Lung (tissue), 12 donors: Measurements from ENCODE around the gene KIAA0513. TPM values are rescaled to one million over a fixed set of nuclear protein-coding genes. Genes with fewer than 3 reads are reported as not detected.

ENCODE experiments used
- ATAC-seq: fragments of 200-7000 bp; cut with Tn5 transposase; one replicate; pipeline ENCODE4 v1.9.1; 2020; ENCODE audit warnings: moderate number of reproducible peaks; ENCODE audit not compliant: insufficient read depth, low FRiP score
- DNase-seq, 3 donors: peaks; one replicate each; pipeline ENCODE4 v3.0.0-alpha.2; 2013 to 2017
- H3K27ac ChIP-seq, 2 donors: one replicate each; pipeline ENCODE4 v1.5.1; 2013; ENCODE audit warnings: mild to moderate bottlenecking in 2 of 2, moderate library complexity in 2 of 2, control low read depth in 1 of 2, inconsistent platforms in 1 of 2, low read depth in 1 of 2, low read length in 1 of 2
- H3K27me3 ChIP-seq, 3 donors: one replicate each; pipeline ENCODE4 v1.5.1; 2013; ENCODE audit warnings: low read length in 2 of 3; ENCODE audit not compliant: control insufficient read depth in 3 of 3, insufficient read depth in 3 of 3
- H3K36me3 ChIP-seq, 4 donors: one replicate each; pipeline ENCODE4 v1.5.1; 2013; ENCODE audit warnings: low read length in 4 of 4, mild to moderate bottlenecking in 1 of 4, moderate library complexity in 1 of 4; ENCODE audit not compliant: control insufficient read depth in 4 of 4, insufficient read depth in 4 of 4
- H3K4me1 ChIP-seq, 5 donors: one replicate each; pipeline ENCODE4 v1.5.1; 2013; ENCODE audit warnings: low read length in 5 of 5, mild to moderate bottlenecking in 2 of 5, moderate library complexity in 1 of 5; ENCODE audit not compliant: control insufficient read depth in 5 of 5, insufficient read depth in 5 of 5
- H3K4me3 ChIP-seq: one replicate; pipeline ENCODE4 v1.5.1; 2013; ENCODE audit warnings: mild to moderate bottlenecking, control low read depth, moderate library complexity
- H3K9ac ChIP-seq, 2 donors: one replicate each; pipeline ENCODE4 v1.5.1; 2013; ENCODE audit warnings: low read length in 2 of 2, control low read depth in 1 of 2; ENCODE audit not compliant: insufficient read depth in 1 of 2
- H3K9me3 ChIP-seq, 4 donors: one replicate each; pipeline ENCODE4 v1.5.1; 2013; ENCODE audit warnings: low read length in 3 of 4, mild to moderate bottlenecking in 1 of 4, moderate library complexity in 1 of 4; ENCODE audit not compliant: control insufficient read depth in 4 of 4, insufficient read depth in 3 of 4
- WGBS, 2 donors: extraction: QIAGEN DNeasy Blood & Tissue Kit; methylation state at CpG; one replicate each; pipeline ENCODE4 v1.1.7; 2013; 5-methylcytosine and 5-hydroxymethylcytosine counted together
- polyA plus RNA-seq, 2 donors: library from polyadenylated mRNA; stranded (reverse); fragments of 200-250 nt; gene quantifications; one replicate each; pipeline ENCODE4 v1.2.1, GENCODE V29; 2013
- total RNA-seq, 2 donors: library from RNA; depleted of rRNA in 1 of 2; stranded (reverse); fragments of >200 nt in 1 of 2; gene quantifications; one replicate each; pipeline ENCODE4 v1.2.1, GENCODE V29; 2014 to 2021
- TF ChIP-seq, protein P1 (sequence below): IDR thresholded peaks from 2 replicates; pipeline ENCODE4 v1.5.1; 2012; ENCODE audit warnings: mild to moderate bottlenecking; ENCODE audit errors: control extremely low read depth, extremely low read depth
- donor health status: control.
- donor health status: control.
- donor health status: Bipolar disorder and iron deficiency.
- donor health status: healthy.
- donor health status: DM: yes; HTN: yes; CAD: no.

The KIAA0513 gene
- total and polyA plus RNA-seq, 4 donors: 10.4 to 23.5 (median 12.0) TPM

DNA sequence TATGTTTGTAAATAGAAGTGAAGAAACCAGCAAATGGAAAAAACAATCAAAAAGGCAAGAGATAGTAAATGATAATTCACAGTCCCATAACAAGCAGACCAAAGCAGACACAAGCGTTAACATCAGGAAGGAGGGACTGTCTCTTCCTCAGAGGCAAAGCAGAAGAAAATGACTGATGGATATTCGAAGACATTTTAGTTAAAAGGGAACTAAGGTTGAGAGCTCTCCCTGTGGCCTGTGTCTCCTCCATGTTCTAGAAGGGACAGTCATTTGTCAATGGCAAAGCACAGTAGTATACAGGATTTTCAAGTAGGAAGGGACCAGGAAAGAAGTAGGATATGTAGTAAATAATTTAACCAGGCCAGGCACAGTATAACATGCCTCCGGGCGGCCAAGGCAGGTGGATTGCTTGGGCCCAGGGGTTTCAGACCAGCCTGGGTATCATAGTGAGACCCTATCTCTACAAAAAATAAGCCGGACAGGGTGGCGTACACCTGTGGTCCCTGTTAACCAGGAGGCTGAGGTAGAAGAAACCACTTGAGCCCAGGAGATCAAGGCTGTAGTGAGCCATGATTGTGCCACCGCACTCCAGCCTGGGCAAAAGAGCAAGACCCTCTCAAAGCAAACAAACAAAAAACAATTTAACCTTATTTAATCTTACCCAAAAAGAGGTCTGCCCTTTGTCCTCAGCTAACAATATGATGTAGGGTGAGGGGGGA lies 19.9 kb upstream of the KIAA0513 start:
- Histone ChIP-seq H3K9ac (no peak overlapping the region), H3K27ac (peak overlapping the region in 1 of 2 donors; percentile 15), H3K36me3 (peaks cover 0 to 4% (median 2%) of the 10 kb centered on the region in 4 donors), H3K4me1 (peaks cover 17 to 38% (median 27%) of the 10 kb centered on the region in 5 donors), H3K4me3 (no peak overlapping the region), H3K9me3 (no peaks in the 10 kb centered on the region), H3K27me3 (no peaks in the 10 kb centered on the region)
- no peak for DNase-seq
- ATAC-seq: no peak
- 85 to 92% methylated on average over 7 of the region's 7 CpGs for WGBS, 2 donors
- TF ChIP-seq, protein P1, sequence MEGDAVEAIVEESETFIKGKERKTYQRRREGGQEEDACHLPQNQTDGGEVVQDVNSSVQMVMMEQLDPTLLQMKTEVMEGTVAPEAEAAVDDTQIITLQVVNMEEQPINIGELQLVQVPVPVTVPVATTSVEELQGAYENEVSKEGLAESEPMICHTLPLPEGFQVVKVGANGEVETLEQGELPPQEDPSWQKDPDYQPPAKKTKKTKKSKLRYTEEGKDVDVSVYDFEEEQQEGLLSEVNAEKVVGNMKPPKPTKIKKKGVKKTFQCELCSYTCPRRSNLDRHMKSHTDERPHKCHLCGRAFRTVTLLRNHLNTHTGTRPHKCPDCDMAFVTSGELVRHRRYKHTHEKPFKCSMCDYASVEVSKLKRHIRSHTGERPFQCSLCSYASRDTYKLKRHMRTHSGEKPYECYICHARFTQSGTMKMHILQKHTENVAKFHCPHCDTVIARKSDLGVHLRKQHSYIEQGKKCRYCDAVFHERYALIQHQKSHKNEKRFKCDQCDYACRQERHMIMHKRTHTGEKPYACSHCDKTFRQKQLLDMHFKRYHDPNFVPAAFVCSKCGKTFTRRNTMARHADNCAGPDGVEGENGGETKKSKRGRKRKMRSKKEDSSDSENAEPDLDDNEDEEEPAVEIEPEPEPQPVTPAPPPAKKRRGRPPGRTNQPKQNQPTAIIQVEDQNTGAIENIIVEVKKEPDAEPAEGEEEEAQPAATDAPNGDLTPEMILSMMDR: no peak

DNA sequence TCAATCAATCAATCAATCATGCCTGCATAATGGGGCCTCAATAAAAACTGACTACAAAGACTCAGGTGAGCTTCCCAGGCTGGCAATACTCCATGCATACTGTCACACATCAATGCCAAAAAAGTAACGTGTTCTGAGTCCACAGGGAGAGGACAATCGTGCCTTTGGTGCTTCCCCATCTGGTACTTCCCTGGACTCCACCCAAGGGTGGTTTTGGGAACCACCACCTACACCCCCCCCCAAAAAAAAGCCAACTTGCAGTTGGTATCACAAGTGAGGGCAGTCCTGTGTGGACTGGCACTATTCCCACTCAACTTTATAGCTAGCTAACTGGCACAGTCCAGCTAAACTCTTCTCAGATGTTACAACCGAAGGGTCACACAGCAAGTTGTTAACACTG lies 19.3 kb upstream of the KIAA0513 start:
- peaks cover 0 to 4% (median 2%) of the 10 kb centered on the region in 4 donors for H3K36me3 ChIP-seq
- ATAC-seq (no peak), DNase-seq (no peak)
- H3K9me3 ChIP-seq: no peaks in the 10 kb centered on the region
- peaks cover 17 to 36% (median 26%) of the 10 kb centered on the region in 5 donors for H3K4me1 ChIP-seq
- WGBS, 2 donors: 55 to 69% methylated on average over 3 of the region's 3 CpGs
- no peak overlapping the region for H3K9ac ChIP-seq
- TF ChIP-seq, protein P1: no peak
- peak overlapping the region in 1 of 2 donors; percentile 15 for H3K27ac ChIP-seq
- H3K4me3 ChIP-seq: no peak overlapping the region
- H3K27me3 ChIP-seq: no peaks in the 10 kb centered on the region

DNA sequence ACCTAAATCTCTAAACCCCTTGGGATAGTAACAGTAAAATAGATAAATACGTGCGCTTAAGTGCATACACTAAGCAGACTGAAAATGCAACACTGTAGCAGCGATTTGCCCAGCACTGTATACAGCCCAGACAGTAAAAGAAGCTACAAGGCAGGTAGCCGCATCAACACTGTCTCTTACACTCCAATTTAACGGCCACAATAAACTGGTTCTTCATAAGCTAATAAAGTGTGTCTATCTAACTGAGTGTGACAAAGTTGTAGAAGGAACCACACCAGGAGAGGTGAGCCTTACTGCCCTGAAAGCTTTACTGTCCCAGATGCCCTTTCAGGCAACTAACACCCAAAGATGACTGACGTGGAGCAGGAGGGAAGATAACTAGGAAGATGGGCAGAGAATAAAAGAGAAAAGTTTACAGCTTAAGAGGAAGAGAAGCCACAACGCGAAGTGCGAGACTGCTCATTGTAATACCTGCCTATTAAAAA lies 17.1 kb upstream of the KIAA0513 start:
- no peak for DNase-seq
- H3K9ac ChIP-seq: peak overlapping the region; percentile 61 to 89
- no peaks in the 10 kb centered on the region for H3K27me3 ChIP-seq
- H3K9me3 ChIP-seq: no peaks in the 10 kb centered on the region
- no peak for ATAC-seq
- peaks cover 8 to 17% (median 15%) of the 10 kb centered on the region in 5 donors for H3K4me1 ChIP-seq
- H3K36me3 ChIP-seq: peaks cover 0 to 4% (median 2%) of the 10 kb centered on the region in 4 donors
- 25 to 38% methylated on average over 9 of the region's 9 CpGs for WGBS, 2 donors
- TF ChIP-seq, protein P1: no peak
- H3K27ac ChIP-seq: peak overlapping the region; percentile 87 to 99
- peak overlapping the region; percentile 94 for H3K4me3 ChIP-seq
